ENCODE results near the gene HACD3. TPM values are rescaled to one million over a fixed set of nuclear protein-coding genes. Genes with fewer than 3 reads are reported as not detected.

The HACD3 gene
- total and polyA plus RNA-seq, 2 of the 13 experiments (the other 11 are each of a cell fraction or from before 2014, with no cell fraction given) = 73.6 to 161 TPM

DNA sequence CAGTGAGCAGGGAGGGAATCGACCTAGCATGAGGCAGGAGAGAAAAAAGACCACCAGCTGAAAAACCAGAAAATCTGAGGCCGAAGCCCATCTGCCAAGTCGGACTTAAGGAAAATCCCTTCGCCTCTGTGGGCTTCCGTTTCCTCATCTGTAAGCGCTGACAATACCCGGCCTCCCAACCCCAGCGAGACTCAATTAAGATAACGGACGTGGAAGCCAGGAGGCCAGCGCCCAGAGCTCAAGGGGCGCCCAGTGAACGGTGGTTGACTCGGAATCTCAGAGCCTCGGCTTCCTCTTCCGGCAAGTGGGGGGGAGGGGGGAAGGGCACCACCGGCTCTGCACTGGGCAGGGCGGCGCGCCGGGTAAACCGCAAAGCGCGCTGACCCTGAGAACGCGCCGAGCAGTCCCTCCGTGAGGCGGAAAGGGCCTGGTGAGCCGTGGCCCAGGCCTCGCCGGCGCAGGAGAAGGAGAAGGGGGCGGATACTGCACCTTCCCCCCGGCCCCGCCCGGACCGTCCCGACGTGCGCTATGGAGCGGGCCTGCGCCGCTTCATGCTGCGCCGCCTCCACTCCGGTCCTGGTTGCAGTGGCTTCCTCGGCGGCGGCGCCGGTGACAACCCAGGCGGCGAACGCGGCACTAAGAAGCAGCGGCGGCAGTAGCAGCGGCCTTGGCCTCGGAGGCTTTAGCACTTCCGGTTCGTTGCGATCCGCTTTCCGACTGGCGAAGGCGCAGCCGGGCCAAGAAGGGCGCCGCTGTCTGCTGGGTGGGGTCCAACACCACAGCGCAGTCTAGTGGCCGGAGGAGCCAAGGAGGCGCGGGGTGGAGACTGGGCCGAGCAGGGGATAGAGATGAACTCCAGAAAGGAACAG, 13.0 kb upstream of the HACD3 start, which contains the start of gene DPP8 (continued):
- peak; percentile 95 for TF ChIP-seq ZNF34 (CRISPR knock-in tag; IDR thresholded peaks at IDR 0.05; ENCODE audit: borderline replicate concordance)
- TF ChIP-seq, protein P1, sequence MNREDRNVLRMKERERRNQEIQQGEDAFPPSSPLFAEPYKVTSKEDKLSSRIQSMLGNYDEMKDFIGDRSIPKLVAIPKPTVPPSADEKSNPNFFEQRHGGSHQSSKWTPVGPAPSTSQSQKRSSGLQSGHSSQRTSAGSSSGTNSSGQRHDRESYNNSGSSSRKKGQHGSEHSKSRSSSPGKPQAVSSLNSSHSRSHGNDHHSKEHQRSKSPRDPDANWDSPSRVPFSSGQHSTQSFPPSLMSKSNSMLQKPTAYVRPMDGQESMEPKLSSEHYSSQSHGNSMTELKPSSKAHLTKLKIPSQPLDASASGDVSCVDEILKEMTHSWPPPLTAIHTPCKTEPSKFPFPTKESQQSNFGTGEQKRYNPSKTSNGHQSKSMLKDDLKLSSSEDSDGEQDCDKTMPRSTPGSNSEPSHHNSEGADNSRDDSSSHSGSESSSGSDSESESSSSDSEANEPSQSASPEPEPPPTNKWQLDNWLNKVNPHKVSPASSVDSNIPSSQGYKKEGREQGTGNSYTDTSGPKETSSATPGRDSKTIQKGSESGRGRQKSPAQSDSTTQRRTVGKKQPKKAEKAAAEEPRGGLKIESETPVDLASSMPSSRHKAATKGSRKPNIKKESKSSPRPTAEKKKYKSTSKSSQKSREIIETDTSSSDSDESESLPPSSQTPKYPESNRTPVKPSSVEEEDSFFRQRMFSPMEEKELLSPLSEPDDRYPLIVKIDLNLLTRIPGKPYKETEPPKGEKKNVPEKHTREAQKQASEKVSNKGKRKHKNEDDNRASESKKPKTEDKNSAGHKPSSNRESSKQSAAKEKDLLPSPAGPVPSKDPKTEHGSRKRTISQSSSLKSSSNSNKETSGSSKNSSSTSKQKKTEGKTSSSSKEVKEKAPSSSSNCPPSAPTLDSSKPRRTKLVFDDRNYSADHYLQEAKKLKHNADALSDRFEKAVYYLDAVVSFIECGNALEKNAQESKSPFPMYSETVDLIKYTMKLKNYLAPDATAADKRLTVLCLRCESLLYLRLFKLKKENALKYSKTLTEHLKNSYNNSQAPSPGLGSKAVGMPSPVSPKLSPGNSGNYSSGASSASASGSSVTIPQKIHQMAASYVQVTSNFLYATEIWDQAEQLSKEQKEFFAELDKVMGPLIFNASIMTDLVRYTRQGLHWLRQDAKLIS (CRISPR knock-in tag; IDR thresholded peaks at IDR 0.05) = 0 out of 2 replicates have a peak, but pooled peaks have one; percentile 74
- no peak for TF ChIP-seq NAIF1 (CRISPR knock-in tag; IDR thresholded peaks at IDR 0.05; ENCODE audit: borderline replicate concordance)
- no peak for TF ChIP-seq RORA (CRISPR knock-in tag; IDR thresholded peaks at IDR 0.05)
- no peak for TF ChIP-seq ZNF644 (CRISPR knock-in tag; IDR thresholded peaks at IDR 0.05; ENCODE audit: low read depth)
- no peak for TF ChIP-seq ZNF282 (IDR thresholded peaks at IDR 0.05; ENCODE audit: partially characterized antibody)
- TF ChIP-seq TFAP4 (IDR thresholded peaks at IDR 0.05; ENCODE audit: borderline replicate concordance, low read depth) = peak; percentile 66; the same call in 1 of the 2 replicates
- TF ChIP-seq ZNF468 (CRISPR knock-in tag; IDR thresholded peaks at IDR 0.05) = peak; percentile 97
- TF ChIP-seq SOX6 (IDR thresholded peaks at IDR 0.05) = no peak
- TF ChIP-seq SOX6 (CRISPR knock-in tag; IDR thresholded peaks at IDR 0.05) = peak; percentile 75
- no peak for TF ChIP-seq NPAS2 (CRISPR knock-in tag; IDR thresholded peaks at IDR 0.05; ENCODE audit: borderline replicate concordance)
- TF ChIP-seq, protein P2, sequence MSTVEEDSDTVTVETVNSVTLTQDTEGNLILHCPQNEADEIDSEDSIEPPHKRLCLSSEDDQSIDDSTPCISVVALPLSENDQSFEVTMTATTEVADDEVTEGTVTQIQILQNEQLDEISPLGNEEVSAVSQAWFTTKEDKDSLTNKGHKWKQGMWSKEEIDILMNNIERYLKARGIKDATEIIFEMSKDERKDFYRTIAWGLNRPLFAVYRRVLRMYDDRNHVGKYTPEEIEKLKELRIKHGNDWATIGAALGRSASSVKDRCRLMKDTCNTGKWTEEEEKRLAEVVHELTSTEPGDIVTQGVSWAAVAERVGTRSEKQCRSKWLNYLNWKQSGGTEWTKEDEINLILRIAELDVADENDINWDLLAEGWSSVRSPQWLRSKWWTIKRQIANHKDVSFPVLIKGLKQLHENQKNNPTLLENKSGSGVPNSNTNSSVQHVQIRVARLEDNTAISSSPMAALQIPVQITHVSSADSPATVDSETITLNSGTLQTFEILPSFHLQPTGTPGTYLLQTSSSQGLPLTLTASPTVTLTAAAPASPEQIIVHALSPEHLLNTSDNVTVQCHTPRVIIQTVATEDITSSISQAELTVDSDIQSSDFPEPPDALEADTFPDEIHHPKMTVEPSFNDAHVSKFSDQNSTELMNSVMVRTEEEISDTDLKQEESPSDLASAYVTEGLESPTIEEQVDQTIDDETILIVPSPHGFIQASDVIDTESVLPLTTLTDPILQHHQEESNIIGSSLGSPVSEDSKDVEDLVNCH (CRISPR knock-in tag; IDR thresholded peaks at IDR 0.05) = peak; percentile 33; the same call in 1 of the 2 replicates
- no peak for TF ChIP-seq SP1 (IDR thresholded peaks at IDR 0.05)
- TF ChIP-seq SP1 (CRISPR knock-in tag; IDR thresholded peaks at IDR 0.05) = peak; percentile 71
- TF ChIP-seq ZNF335 (CRISPR knock-in tag; IDR thresholded peaks at IDR 0.05) = peak; percentile 75; the same call in 1 of the 2 replicates
- no peak for TF ChIP-seq PTBP1 (IDR thresholded peaks at IDR 0.05; ENCODE audit: low read depth, low read length, poor library complexity, severe bottlenecking)
- peak; percentile 80 for TF ChIP-seq HDAC2 (CRISPR knock-in tag; IDR thresholded peaks at IDR 0.05)
- TF ChIP-seq SNRNP70 (IDR thresholded peaks at IDR 0.05; ENCODE audit: low read depth, low read length) = no peak
- peak; percentile 61; the same call in 1 of the 2 replicates for TF ChIP-seq TOPORS (CRISPR knock-in tag; IDR thresholded peaks at IDR 0.05)
- no peak; the same call in 1 of the 2 replicates for TF ChIP-seq ZFP41 (CRISPR knock-in tag; IDR thresholded peaks at IDR 0.05; ENCODE audit: borderline replicate concordance)
- TF ChIP-seq ZNF383 (CRISPR knock-in tag; IDR thresholded peaks at IDR 0.05; ENCODE audit: borderline replicate concordance) = peak; percentile 96; the same call in 1 of the 2 replicates
- TF ChIP-seq TOE1 (CRISPR knock-in tag; IDR thresholded peaks at IDR 0.05) = no peak; the same call in 1 of the 2 replicates
- TF ChIP-seq KLF12 (CRISPR knock-in tag; IDR thresholded peaks at IDR 0.05; ENCODE audit: borderline replicate concordance) = no peak
- TF ChIP-seq ZNF703 (CRISPR knock-in tag; IDR thresholded peaks at IDR 0.05; ENCODE audit: borderline replicate concordance) = no peak; the same call in 1 of the 2 replicates

Measured in HepG2 (cell line).